ENCODE data around the gene DGKG.

Gene DGKG

DNA sequence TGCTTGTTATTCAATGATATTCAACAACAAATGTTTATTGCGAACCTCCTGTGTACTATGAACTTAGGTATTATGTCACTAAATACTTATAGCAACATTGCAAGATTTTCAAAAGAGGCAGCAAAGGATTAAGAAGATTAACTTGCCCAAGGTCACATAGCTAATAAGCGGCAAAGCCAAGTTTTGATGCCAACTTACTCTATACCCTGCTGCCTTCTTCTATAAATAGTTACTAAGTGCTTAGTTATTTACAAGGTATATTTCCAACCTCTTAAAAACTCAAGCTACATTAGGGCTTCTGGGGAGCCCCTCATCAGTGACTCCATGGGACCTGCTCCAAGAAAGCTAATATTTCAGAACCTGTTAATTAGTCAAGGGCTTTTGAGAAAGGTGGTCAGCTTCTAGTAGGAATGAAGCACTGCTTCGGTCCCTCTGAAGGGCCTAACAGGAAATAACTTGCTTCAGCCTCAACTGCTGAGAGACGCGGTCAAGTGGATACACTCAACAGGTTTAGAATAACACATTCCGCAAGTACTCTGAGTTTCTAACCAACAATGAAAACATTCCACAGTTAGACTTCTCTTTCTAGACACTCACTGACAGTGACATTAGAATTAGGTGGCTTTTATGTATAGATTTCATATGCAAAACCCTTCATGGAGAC is 125.5 kb downstream of the DGKG start:
- DNase-seq, result no peak

DNA sequence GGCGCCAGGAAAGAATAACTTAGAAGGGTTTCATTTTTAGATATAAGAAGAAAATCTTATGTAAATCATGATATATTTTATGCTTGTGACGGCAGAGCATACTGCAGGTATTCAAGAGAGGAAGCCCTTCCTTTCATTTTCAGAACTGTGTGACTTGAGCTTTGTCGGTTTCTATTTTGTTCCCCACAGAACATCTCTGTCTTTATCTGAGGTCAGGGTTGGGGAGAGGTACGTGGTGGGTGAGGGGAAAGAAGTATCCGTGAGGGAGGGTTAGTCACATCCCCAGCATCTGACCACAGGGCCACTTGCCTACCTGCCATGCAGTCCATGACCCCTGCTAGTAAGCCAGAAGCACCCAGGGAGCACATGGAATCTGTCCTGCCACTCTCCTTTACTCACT is 126.5 kb downstream of the DGKG start:
- no peak for DNase-seq

DNA sequence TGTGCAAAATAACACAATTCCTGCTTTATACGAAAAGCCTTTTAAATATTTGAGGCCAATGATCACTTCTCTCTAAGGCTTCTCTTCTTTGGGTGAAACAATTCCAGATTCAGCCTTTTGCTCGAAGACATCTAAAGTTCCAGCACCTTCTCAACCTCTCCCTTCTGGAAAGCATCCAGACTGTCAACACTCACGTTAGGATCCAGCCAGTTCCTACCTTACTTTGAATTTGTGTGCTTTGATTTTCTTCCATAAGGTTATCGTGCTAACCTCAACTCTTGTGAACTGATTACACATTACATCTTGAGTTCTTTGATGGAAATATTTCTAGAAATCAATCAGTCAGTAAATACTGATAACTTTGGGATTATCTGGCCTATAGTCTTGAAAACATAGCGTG is 127.9 kb downstream of the DGKG start:
- no peak for DNase-seq

DNA sequence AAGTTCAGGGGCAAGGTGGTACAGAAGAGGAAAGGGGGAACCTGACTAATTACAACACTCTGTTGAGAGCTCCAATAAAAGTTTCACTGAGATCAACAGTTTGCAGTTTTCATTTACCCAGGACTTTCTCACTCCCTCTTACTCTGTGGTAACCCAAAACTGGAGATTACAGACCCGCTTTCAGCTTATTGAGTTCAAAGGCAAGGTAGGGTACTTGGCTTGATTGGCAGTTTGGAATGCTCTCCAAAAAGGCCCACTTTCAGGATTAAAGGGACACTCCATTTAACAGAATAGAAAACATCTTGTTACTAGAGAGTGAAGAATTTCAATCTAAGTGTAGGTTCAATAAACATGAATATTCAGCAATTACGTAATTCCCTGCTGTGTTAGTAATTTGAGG is 135.6 kb downstream of the DGKG start:
- DNase-seq, result no peak

DNA sequence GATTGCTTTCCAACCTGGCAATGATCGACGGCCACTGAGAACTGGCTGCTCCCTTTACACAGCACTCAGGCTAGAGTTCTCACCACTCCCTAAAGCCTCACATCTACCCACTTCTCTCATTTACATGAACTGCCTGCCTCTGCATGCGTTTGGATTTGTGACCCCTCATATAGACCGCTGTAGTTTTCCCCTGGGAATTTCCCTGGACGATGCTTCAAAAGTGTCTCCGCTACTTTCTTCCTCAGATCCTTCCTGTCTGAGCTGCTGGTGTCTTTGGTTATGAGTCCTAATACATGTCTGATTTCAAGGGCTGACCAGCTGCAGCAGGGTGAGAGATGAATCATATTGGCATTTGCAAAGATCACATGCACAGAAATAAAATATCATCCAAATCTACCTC is 136.4 kb downstream of the DGKG start:
- DNase-seq, result no peak

DNA sequence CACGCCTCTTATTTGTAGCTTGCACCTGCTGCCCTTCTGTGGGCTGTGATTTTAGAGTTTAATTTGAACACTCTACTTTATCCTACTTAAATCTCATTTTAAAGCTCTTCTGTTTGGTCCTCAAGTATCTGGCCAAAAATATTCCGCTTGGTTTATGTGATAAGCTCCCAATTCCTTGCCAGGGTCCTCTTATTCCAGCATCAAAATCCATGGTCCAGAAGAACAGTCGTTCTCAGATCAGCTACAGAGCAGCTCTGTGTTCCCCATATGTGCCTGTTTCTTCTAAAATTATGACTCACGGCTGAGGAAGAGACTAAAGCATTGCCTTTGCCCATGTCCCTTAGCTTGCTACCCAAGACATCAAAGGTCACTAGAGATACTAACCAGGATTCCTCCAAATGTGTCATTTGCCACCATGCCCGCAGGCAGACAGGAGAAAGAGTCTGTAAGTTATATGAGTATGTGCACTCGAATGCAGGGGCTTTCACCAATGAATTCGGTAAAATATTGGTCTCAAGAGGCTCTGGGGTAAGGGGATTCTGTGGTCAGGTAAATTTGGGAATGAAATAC is 137.9 kb downstream of the DGKG start:
- no peak for DNase-seq

DNA sequence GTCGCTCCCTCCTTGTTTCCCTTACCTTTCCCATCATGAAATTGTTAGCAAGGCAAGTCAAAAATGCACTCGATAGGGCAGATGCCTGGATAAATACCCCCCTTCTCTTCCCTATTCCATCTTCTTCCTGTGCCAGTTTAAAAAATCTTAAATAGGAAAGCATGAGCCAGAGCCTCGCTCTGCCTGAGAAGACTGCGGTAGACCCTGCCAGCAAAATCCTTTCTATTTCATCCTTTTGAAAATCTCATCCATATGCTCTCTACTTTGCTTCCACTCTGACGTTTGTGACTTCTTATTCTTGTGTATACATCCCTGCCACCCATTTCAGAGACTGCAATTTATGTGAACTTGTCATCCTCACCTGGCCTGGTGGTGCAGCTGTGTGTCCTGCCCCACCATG is 138.6 kb downstream of the DGKG start:
- DNase-seq, result no peak

DNA sequence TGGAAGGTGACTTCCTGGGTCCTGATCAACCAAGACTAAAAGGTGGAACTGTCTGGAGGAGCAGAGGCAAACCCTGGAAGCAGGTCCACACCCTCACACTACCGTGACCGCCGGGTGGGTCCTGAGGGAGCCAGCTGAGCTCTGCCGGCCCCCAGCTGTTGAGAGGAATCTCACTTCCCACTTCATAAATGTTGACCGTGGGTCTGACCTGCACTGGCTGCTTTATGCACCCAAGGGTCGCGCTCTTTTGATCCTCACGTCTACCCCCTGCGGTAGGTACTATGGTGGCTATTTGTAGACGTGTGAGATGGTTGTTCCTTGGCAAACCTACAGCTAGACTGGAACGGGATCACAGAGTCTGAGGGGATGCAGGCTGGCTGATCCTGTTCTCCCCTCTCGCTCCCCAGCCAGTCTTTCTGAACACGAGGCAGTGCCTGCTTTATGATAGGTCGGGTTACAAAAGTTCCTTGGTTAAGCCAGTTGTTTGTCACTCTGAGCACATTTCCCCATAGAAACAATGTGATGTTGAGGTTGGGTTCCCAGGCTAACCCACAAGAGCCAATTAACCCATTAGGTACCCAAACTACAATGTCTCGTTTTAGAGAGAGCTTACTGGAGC is 140.2 kb downstream of the DGKG start:
- no peak for DNase-seq

DNA sequence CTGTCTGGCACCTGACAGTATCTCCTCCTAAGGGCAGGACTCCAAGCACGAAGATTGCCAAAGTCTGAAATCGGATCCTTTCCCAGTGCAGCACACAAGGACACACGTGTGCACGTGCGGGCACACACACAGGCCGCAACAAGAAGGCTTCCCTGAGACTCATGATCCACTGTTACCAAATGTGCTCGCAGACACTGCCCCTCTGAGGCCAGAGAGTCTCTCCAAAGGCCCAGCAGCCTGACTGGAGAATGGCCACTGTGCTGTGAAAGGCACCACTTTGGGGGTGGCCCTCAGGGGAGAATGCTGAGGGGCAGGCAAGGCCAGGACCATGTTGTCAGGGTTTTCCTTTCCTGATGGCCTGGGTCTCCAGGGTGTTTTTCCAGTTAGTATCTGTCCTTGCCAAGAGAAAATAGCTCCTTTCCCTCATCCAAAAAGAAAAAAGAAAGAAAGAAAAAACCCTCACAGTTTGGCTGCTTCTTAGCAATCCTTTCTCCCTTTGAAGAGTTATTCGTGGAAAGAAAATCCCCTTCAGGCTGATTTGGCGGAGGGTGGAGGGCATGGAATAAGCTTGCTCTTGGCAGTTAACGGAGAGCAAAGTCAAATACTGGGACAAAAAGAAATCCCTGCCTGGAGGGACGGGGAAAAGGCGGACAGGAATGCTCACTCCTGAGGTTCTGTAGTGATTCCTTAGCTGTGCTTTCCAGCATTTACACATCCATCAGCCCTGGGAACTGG is 141.0 kb downstream of the DGKG start:
- DNase-seq, result no peak

DNA sequence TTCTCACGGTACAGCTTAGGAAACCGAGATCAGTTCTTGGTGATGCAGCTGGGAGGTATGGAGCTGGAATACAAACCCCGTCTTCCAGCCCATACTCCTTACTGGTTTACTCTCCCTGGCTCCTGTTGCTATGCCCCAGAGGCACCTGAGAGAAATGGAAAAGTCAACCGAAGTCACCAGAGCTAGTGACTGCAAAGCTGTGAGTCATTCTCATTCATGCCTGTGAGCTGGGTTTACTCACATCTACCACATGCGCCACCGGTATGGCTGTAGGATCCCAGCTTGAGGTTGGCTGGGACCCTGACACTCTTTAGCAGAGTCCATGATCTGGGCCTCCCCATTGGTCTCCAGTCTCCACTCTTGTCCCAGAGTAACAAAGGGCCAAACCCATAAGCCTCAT is 141.7 kb downstream of the DGKG start:
- DNase-seq, result no peak

DNA sequence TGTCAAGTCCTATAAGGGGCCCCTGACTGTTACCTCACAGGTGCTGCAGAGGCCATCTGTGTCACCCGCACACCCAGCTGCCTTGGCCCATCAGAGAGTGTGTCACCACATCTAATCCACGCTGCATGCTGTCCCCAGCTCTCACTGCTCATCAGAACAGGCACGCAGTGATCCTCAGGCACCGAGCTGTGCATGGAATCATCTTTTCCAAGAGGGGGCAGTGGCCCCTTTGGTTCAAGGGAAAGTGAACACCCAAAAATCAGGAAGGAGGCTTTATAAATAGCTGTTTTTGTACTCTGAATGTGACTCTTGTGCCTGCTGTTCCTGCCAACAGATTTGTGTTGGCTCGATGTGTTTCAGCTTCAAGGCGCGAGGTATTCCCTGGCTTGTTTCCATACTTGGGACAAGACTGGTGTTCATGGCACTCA is 142.8 kb downstream of the DGKG start:
- no peak for DNase-seq

DNA sequence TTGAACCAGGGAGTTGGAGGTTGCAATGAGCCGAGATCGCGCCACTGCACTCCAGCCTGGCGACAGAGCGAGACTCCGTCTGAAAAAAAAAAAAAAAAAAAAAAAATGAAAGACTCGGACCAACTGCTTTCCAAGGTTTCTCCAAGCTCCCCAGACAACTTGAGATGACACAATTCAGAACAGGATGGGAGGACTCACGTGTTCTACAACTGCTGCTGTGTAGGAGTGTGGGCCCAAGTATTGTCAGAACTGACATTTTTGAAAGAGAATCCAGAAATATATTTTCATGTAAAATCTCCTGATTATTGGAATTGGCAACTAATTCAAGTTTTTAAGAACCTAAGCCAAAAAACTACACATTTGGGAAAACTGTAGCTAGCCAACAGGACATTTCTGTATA is 143.6 kb downstream of the DGKG start:
- DNase-seq, result no peak

DNA sequence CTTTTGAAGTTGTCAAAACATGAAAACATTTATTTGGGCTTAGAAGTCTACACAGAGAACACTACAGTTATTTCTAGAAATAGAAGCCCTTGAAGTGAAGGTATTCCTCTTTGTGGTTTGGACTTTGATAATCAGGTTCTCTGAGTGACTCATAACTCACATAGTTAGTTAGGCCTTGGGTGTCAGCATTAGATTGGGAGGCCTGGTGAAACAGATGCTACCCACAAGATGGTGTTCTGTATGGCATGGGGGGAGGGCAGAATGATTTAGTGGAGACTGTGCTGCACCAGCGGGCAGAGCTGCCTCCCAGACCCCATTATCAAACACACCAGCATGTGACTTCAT is 144.2 kb downstream of the DGKG start:
- DNase-seq, result no peak

DNA sequence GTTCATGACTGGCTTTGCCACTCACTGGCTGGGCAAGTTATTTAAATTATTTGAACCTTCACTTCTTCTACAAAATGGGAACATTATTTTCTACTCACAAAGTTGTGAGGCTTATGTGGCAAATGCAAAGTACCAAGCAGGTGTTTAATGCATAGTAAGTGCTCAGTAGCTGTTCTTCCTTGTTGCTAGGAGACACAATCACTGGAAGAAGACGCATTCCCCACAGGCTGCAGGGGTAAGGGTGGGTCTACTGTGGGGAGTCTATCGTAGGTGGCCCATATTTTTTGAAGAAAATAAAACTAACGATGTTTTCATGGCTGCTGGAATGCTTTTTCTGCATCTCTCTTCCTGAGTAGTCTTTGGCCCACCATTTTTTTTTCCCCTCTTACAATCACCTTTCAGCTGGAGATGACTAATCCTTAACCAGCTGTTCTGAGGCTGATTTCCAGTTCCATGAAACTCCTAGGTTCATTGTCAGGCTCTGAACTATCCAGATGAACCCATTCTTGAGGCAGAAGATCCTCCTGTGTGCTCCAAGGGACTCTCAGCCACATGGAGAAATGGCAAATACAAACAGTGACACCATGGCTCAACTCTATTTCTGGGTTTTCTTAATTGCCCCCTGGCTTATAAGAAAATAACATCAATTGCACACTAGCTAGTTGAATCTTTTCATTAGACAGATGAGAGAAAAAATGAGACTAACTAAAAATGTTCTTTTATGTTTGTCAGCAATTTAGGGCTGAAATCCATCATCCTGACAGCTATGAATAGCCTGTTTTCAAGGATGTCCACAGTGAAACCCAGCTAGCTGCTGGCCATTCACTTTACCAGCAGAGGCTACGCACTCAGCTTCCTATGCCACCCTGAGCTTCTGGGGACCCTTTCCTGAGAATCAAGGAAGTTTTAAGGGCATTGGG is 144.9 kb downstream of the DGKG start:
- no peak for DNase-seq

DNA sequence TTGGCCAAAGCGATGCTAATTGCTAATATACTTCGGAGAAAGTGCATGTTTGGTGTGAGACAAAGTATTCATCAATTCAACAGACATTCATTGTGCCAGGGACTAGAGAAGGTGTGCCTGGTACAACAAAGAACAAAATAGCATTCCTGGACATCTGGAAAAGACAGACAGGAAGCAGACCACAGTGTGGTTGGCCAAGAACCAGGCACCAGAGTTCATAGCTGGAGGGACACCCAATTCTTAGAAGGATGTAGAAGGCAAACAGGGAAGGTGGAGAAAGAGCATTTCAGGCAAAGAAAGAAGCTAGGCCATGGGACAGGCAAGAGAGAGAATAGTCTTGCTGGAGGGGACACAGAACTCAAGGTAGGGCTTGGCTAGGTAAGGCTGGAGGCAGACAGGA is 147.4 kb downstream of the DGKG start:
- no peak for DNase-seq

DNA sequence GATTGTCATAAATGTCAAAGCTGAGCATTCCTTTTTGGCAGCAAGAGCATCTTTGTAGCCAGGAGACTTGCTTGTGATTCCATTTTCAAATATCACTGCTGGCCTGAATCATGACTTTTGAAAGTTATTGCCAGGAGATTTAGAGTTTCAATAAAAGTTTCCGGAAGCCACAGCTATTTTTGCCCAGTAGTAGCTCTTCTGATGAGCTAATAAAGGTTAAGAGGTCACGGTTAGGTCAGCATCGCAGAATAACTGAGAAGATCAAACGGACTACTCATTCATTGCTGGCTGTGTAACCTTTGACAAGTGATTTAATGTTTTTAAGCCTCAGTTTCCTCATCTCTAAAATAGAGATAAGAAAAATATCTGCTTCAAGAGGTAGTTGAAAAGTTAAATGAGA is 148.1 kb downstream of the DGKG start:
- DNase-seq, result no peak

DNA sequence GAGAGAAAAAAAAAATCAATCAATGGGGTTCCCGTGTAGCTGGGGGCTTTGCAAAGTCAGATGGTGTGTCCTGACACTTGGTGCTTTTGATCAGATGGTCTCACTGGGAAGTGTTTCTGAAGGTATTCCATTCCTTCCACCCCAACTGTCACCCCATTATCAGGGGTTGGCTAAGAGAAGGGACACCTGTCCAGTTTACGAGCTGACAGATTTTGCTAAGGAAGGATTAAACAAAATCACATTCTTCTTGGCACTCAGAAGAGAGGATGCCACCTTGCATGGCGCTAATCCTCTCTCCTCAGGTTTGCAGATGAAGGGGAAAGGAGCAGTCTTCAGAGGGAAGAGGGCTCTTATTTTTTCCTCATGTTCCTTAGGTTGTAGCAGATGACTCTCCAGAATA is 149.4 kb downstream of the DGKG start:
- no peak for DNase-seq

DNA sequence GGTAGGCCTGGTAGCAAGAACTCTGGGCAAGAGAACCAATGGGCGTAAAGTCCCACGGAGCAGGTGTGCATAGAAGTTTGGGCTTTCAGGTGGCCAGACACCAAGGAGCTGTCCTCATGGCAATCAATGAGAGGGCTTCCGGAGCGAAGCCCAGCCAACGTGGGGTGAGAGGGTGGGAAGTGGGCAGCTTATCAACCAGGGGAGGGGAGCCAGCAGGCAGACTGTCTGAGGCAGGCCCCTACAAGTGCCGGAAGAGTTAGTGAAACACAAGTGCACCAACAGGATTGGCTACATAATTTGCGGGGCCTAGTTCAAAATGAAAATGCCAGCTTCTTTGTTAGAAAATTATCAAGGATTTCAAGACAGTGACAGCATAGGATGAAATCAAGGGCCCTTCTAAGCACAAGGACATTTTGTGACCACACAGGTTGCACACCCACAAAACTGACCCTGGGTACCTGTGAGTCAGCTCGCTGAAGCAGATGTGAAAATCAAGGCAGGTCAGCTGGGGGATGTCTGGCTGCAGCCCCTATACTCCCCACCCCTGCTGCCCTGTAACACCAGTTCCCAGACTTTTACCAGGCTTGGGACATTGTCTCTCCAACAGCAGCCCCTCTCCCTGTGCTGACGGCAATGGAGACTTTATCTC is 151.1 kb downstream of the DGKG start:
- DNase-seq, result no peak

DNA sequence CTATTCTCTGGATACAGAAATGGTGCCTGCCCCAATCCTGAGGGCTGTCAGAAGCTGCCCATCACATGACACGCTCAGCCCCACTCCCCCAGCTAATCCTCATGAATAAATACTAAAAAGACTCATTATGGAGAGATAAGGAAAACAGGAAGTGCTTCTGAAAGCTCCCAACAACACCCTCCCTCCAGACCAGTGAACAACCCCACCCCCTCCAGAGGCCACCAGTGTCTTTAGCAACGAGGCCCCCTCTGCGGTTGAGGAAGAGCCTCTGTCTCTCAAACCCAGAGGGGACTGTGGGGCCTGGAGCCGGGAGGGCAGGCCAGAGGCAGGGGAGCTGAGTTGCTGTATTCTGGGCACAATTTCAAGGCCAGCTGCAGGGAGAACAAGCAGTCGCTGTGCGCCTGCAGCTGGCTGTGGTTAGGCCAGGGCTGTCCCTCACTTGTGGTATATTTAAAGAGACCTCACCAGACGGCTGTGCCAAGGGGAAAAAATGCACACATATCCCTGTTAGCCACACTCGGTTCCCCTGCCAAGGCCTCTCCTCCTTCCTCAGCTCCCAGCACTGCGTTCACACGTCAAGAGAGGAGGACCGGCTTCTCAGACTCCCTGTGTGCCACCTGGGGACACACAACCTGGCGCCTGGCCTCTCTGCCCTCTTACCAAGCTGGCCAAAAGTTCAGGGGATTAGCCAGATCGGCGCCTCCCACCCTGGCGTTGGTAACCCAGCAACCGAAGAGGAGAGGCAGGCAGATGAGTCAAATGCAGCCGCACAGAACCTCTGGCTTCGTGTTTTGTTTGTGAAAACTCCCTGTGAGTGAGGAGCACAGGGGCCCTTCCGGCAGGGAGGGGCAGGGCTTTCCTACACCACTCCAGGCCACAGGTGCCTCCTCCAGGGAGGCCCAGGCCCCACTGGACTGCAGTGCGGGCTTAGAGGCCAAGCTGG is 152.0 kb downstream of the DGKG start:
- no peak for DNase-seq

DNA sequence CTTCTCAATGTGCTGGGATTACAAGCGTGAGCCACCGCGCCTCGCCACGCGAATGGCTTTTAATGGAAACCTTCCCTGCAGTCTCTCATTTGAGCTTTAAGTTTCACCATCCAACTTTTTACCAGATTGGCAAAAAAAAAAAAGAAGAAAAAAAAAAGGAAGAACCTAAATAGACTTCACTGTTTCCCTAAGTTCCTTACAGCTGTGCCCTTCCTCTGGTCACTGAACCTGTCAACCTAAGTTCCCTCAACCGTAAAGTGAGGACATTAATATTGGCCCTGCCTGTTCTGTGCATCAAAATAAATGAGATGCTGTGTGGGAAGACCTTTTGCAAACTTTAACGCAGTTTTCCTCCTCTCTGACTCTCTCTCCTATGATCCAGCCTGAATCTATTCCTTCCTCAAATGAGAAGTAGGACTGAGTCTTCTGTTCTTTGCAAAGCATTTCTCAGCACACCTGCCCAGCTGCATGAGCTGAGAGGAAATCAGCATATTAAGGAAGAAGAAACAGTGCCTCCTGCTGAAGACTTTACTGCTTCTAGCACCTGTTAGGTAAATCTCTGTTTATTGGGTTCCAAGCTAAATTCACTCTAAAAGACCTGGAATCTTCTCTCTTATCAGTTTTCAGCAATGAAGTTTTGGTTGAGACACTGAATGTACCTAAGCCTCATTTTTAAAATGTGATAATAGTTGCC is 153.6 kb downstream of the DGKG start:
- no peak for DNase-seq

DNA sequence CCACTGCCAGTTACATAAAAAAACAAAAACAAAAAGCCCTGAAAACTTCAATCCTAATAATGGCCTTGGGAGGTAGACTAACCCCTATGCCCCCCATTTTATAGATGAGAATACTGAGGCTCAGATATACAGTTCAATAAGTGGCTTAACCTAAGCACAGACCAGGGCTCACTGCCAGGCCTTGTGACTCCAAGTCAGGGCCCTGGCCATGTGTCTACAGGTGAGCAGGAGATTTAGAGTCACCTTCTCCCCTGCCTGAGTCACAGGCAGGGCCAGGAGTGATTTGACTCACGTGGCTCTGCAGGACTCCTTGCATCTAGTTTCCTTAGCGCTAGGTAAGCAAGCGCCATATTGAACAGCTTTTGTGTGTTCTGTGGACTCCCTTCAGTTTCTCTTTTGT is 154.5 kb downstream of the DGKG start:
- no peak for DNase-seq

Measured in activated CD4-positive, CD25-positive, alpha-beta regulatory T cell treated with anti-CD3 and anti-CD28 coated beads, Interleukin-2, amount 50 U/mL, for 72 hours (primary cell).